Measurements from ENCODE around the gene LGALS4.
"Not testable (repeated sequence)": the region's sequence is repeated elsewhere in the genome, so short reads cannot be mapped to it uniquely, and the experiment has no call there.

Gene LGALS4

DNA sequence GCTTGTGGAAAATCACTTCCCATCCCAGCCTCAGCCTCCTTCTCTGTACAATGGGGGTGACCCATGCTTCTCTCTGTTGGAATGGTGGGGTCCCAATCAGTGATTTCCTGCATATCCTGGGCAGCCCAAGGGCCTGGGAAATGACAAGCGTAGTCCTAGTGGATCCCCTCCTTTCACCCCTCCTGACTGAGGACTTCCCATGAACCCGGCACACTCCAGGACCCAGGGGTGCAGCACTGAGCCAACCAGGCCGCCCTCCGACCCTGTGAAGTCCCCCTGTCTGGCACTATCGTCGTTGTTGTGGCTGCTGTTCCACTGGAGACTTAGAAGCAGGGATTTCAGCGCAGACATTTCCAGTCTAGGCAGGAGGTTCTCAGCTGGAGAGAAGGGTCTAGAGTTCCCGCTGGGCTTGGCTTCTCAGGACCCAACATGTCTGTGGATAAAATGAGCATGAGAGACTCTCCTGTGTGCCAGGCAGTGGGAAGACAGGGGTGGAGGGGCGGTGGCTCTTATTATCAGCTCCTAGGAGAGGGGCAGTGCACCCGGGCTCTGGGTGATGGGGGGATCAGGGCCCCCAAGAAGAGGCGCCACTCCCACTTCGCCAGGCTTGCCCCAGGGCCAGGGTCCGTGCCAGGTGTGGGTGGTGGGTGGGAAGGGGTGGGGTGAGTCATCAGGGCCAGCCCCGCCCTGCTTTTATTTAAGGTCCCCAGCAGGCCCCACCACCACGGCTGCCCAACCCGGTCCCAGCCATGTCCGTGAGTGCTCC, 24.1 kb downstream of the LGALS4 start, which contains the start of gene LGALS7B:
Gene LGALS7B, plus strand, starts transcription at position 723 of the 766 bp plus-strand sequence. Its CDS starts 27 bp downstream, at position 750.
- DNase-seq (ENCODE audit: low read depth): no peak
- TF ChIP-seq, protein P1, sequence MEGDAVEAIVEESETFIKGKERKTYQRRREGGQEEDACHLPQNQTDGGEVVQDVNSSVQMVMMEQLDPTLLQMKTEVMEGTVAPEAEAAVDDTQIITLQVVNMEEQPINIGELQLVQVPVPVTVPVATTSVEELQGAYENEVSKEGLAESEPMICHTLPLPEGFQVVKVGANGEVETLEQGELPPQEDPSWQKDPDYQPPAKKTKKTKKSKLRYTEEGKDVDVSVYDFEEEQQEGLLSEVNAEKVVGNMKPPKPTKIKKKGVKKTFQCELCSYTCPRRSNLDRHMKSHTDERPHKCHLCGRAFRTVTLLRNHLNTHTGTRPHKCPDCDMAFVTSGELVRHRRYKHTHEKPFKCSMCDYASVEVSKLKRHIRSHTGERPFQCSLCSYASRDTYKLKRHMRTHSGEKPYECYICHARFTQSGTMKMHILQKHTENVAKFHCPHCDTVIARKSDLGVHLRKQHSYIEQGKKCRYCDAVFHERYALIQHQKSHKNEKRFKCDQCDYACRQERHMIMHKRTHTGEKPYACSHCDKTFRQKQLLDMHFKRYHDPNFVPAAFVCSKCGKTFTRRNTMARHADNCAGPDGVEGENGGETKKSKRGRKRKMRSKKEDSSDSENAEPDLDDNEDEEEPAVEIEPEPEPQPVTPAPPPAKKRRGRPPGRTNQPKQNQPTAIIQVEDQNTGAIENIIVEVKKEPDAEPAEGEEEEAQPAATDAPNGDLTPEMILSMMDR (conservative IDR thresholded peaks at IDR 0.05; ENCODE audit: low read depth, low read length): no peak
- no peak within 1 kb of the TSS for H3K4me3 ChIP-seq (ENCODE audit: low read length)

DNA sequence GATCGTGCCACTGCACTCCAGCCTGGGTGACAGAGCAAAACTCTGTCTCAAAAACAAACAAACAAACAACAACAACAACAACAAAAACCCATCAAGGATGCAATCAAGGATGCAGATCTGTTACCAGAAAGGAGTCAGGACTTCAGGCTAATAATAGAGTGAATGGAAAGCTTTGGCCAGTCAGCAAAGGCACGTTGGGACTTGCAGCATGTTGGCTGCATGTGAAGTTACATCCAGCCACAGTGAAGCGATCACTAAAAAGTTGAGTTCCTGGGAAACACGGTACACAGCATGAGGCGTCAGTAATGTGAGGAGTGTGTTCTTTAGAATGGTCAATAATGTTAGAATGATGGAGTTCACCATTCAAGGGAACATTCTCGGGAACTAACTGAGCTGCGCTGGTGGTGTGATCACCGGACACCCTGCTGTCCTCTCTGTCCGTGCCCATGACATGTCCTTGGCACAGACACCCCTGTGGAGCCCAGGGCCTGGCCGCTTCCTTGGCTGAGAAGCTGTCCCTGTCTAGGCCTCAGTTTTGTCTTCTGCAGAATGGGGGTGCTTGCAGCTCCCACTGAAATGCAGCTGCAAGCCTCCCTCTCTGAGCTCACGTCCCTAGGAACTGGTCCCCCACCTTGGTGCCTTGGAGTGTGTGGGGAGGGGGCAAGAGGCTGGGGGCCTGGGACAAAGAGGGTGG, 26.0 kb downstream of the LGALS4 start:
- TF ChIP-seq, protein P1 (conservative IDR thresholded peaks at IDR 0.05; ENCODE audit: low read depth, low read length): no peak
- no peak for DNase-seq (ENCODE audit: low read depth)
- no peak overlapping the region for H3K4me3 ChIP-seq (ENCODE audit: low read length)

DNA sequence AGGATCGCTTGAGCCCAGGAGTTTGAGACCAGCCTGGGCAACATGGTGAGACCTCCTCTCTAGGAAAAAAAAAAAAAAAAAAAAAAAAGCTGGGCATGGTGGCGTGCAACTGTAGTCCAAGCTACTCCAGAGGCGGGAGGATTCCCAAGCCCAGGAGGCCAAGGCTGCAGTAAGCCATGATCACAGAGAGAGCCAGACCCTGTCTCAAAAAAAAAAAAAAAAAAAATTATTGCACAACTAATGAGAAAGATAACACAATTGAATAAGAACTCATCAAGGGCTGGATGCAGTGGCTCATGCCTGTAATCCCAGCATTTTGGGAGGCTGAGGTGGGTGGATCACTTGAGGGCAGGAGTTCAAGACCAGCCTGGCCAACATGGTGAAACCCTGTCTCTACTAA, 26.7 kb downstream of the LGALS4 start:
- not testable (repeated sequence) for H3K4me3 ChIP-seq (ENCODE audit: low read length)

DNA sequence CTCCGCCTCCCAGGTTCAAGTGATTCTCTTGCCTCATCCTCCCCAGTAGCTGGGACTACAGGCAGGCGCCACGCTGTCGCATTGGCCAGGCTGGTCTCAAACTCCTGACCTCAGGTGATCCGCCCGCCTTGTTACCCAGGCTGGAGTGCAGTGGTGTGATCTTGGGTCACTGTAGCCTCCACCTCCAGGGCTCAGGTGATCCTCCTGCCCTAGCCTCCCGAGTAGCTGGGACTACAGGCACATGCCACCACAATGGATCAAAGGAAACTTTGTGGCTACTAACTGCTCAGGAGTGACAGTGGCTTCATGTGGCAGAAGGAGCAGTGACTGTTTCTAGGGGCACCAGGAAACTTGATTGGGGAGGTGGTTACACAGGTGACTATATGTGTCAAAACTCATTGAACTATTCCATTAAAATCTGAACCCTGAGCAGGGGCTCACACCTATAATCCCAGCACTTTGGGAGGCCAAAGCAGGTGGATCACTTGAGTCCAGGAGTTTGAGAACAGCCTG, 27.5 kb downstream of the LGALS4 start:
- no peak overlapping the region for H3K4me3 ChIP-seq (ENCODE audit: low read length)
- TF ChIP-seq, protein P1 (conservative IDR thresholded peaks at IDR 0.05; ENCODE audit: low read depth, low read length): no peak
- DNase-seq (ENCODE audit: low read depth): no peak

More for the DNA sequence above, 26.7 kb downstream of the LGALS4 start:
- DNase-seq (ENCODE audit: low read depth): not testable (repeated sequence)

DNA sequence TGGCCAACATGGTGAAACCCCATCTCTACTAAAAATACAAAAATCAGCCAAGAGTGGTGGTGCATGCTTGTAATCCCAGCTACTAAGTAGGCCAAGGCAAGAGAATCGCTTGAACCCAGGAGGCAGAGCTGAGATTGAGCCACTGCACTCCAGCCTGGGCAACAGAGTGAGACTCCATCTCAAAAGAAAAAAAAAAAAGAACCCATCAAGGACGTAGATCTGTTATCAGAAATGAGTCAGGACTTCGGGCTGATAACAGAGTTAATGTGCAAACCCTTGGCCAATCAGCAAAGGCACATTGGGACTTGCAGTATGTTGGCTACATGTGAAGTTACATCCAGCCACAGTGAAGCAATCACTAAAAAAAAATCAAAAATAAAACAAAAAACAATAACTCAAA, 28.5 kb downstream of the LGALS4 start:
- TF ChIP-seq, protein P1 (conservative IDR thresholded peaks at IDR 0.05; ENCODE audit: low read depth, low read length): no peak
- no peak overlapping the region for H3K4me3 ChIP-seq (ENCODE audit: low read length)
- DNase-seq (ENCODE audit: low read depth): peak; percentile 1

DNA sequence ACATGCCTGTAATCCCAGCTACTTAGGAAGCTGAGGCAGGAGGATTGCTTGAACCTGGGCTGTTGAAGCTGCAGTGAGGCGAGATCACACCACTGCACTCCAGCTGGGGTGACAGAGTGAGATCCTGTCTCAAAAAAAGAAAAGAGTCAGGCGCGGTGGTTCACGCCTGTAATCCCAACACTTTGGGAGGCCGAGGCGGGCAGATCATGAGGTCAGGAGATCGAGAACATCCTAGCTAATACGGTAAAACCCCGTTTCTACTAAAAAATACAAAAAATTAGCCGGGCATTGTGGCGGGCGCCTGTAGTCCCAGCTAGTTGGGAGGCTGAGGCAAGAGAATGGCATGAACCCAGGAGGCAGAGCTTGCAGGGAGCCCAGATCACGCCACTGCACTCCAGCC, 30.5 kb downstream of the LGALS4 start:
- not testable (repeated sequence) for H3K4me3 ChIP-seq (ENCODE audit: low read length); DNase-seq (ENCODE audit: low read depth)

DNA sequence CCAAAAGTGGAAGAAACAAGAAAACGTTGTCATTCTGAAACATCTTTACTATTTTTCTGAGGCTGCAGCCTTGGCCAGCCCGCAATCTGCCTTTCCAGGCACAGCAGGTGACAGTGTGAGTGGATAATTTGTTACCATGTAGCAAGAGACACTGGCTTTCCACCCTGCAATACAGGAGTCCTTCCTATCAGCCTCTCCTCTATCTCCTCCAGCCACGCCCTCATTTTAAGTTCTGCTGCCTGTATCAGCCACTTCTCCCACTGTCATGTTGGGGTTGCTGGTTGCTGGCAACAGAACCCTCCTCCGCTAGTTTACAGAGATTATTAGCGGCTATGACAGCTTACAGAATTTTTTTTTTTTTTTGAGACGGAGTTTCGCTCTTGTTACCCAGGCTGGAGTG, 31.7 kb downstream of the LGALS4 start:
- H3K4me3 ChIP-seq (ENCODE audit: low read length): no peak overlapping the region
- TF ChIP-seq, protein P1 (conservative IDR thresholded peaks at IDR 0.05; ENCODE audit: low read depth, low read length): no peak
- no peak for DNase-seq (ENCODE audit: low read depth)

DNA sequence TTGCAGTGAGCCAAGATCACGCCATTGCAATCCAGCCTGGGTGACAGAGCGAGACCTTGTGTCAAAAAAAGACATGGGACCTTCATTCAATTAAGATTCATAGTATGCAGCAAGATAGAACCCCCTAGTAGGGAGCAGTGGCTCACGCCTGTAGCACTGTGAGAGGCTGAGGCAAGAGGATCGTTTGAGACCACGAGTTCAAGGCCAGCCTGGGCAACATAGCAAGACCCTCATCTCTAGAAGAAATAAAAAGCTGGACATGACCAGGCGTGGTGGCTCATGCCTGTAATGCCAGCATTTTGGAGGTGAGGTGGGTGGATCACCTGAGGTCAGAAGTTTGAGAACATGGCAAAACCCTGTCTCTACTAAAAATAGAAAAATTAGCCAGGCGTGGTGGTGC, 32.3 kb downstream of the LGALS4 start:
- no peak overlapping the region for H3K4me3 ChIP-seq (ENCODE audit: low read length)
- TF ChIP-seq, protein P1 (conservative IDR thresholded peaks at IDR 0.05; ENCODE audit: low read depth, low read length): no peak
- DNase-seq (ENCODE audit: low read depth): no peak
